NCI-H446 treated with DMSO at 0.1 percent for 48 hours (cell line): ENCODE results near the gene CD14.
"Not testable (repeated sequence)": the region's sequence is repeated elsewhere in the genome, so short reads cannot be mapped to it uniquely, and the experiment has no call there.

ENCODE experiments used
- DNase-seq: peaks from one replicate; lab custom pipeline; 2025; lab: John Stamatoyannopoulos, UW

The CD14 gene

DNA sequence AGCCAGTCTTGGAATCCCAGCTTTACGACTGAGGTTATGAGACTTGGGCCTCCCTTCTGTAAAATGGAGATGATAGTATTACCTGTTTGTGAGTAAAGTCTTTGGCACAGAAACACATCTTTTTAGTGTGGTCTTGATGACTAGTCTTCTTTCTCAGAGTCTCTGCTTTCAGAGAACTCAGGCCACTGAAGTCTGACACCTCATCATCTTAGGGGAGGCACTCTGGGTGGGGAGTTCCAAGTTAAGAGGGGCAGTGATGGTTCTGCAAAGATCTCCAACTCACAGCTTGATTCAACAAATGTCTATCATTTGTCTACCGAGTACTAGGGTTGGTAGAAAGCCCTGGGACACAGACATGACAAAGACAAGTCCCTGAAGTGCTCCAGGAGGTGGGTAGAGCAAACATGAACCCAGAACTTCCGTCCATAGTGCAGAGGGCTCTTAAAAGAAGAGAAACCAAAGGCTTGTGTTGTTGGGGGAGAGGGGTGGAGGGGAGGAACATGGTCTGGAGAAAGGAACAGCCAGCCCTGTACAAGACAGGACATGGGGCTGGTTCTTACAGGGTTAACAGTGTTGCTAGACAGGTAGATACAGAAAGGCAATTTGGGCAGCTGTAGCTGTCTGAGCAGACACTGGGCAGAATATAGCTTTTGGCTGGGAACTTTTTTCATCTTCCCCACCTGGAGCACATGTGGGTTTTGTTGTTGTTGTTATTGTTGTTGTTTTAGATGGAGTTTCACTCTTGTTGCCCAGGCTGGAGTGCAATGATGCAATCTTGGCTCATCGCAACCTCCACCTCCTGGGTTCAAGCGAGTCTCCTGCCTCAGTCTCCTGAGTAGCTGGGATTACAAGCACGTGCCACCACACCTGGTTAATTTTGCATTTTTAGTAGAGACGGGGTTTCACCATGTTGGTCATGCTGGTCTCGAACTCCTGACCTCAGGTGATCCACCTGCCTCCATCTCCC lies 2.6 kb upstream of the CD14 start:
- no peak for DNase-seq

GRCh38 chr5:140634103-140634502 lies 1.1 kb upstream of the CD14 start:
- no peak for DNase-seq

DNA sequence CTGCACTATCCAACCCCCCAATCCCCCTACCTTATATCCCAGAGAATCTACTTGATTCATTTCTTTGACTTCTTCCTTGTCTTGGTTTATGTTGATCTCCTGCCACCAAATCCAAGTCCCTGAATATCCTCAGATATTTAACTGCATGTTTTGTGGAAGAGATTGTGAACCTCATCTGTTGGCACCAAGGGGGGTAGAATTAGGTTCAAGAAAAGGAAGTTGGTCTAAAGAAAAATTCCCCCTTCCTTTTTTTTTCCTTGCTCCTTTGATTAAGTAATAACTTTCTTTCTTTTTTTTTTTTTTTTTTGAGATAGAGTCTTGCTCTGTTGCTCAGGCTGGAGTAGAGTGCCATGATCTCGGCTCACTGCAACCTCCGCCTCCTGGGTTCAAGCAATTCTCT lies 526 bp upstream of the CD14 start:
- no peak for DNase-seq

- DNase-seq, result no peak
Measured at GRCh38 chr5:140632366-140633020, 482 bp downstream of the CD14 start.

DNA sequence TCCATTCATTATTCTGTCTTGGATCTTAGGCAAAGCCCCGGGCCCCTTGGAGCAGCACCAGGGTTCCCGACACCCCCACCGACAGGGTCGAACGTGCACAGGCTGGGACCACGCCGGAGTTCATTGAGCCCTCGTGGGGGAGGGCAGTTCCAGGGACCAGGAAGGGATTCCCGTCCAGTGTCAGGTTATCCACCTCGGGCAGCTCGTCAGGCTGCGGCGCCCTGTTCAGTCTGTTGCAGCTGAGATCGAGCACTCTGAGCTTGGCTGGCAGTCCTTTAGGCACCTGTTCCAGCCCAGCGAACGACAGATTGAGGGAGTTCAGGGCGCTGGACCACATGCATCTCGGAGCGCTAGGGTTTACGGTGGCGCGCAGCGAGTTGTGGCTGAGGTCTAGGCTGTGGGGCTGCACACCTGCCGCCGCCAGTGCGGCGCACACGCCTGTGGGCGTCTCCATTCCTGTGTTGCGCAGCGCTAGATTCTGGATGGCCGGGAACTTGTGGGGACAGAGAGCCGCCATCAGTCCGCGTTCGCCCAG lies 1.1 kb downstream of the CD14 start:
- DNase-seq, result no peak

GRCh38 chr5:140631036-140631417 lies 1.9 kb downstream of the CD14 start:
- DNase-seq, result no peak

DNA sequence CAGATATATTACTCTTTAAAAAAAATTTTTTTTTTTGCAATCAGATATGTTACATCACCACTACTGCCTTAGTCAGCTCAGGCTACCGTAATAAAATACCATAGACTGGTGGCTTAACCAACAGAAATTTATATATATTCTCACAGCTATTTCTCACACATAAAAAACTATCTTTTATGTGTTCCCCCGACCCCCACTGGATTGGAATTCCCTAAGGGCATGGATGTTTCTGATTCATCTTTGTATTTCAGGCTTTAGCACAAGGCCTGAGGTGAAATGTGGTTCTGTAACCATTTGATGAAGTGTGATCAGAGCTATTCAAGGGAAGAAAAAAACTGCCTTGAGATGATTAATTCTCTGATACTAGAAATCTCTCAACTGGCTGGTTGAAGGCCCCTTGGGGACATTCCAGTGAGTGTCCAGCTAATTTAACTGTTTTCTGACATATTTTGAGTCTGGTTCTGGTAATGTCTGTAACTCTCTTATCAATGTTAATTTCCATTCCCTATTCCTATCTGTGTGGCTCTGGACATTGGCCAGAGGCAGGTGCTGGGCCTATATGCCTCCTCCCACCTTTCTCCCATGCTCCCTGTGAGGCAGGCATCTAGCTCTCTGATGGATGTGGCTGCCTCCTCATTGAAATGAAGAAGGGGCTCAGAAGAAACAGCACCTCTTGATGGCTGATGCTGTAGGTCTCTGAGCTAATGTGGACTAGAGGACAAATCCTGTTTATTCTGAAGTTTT lies 2.5 kb downstream of the CD14 start:
- no peak for DNase-seq

GRCh38 chr5:140628711-140629110 lies 4.3 kb downstream of the CD14 start:
- DNase-seq, result no peak

GRCh38 chr5:140627972-140628371 lies 5.0 kb downstream of the CD14 start:
- DNase-seq, result no peak

GRCh38 chr5:140624886-140625285 lies 8.1 kb downstream of the CD14 start:
- not testable (repeated sequence) for DNase-seq

DNA sequence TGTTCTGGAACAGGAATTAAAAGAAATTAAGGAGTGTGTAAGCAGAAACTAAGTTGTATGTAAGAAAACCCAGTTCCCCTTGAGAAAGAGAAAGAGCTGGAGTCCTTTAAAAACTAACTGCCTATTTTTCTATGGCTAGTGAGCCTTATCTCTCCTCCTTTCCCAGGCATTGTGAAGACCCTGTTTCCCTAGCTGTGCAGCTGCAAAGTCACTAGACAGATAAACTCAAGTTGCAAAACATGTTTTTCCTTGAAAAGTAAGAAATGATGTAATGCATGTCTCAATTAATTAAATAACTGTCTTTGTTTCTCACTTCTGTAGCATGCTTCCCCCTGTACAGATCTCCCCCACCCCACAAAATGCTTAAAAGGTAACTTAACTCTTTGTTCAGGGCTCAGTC lies 9.9 kb downstream of the CD14 start:
- not testable (repeated sequence) for DNase-seq

- DNase-seq, result no peak
Measured at GRCh38 chr5:140622301-140622700, 10.7 kb downstream of the CD14 start.

DNA sequence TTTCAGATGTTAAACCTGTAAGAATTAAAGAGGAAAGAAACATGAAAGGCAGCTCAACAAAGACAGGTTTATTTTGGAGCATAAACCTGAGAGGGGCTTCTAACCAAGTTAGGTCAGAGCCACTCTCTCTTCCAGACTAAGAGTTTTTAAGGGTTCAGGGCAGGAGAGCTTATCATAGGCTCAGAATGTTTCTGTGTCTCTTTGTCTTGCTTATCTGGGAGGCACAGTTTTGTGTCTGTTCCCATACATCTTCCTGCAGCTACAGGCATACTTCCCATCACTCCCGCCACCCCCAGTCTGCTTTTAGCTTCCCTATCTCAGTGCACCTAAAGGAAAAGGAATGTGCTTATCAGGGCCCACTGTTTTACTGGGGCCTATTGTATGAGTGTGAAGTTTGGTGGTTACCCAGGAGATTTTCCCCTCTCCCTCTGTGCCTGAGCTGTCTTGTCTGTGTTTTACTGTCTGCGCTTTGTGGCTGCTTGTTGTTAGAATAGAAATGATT lies 21.9 kb downstream of the CD14 start:
- no peak for DNase-seq

DNA sequence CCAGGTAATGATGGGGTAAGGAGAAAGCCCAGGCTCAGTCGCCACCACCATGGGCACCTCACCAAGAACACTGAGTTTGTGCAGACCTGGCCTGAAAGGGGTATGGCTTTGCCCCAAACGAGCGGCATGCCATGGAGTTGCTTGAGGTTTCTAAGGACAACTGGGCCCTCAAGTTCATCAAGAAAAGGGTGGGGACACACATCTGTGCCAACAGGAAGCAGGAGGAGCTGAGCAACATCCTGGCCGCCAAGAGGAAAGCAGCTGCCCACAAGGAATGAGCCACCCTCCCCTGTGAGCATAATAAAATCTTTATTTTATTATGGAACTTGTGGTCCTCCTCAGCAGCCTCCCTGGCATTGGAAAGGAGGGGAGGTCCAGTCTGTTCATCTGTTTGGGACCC lies 23.8 kb downstream of the CD14 start:
- no peak for DNase-seq

DNA sequence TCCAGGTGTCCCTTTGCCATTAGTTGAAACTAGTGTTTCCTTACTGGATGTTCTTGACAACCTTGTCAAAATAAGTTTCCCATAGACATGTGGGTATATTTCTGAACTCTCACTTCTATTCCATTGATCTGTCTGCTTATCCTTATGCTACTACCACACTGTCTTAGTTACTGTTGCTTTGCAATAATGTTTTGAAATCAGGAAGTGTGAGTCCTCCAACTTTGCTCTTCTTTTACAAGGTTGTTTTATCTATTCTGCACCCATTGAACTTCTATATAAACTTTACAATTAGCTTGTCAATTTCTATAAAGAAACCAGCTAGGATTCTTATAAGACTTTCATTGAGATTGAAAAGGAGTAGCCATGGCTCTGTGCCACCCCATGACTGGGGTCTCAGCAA lies 24.3 kb downstream of the CD14 start:
- no peak for DNase-seq

DNA sequence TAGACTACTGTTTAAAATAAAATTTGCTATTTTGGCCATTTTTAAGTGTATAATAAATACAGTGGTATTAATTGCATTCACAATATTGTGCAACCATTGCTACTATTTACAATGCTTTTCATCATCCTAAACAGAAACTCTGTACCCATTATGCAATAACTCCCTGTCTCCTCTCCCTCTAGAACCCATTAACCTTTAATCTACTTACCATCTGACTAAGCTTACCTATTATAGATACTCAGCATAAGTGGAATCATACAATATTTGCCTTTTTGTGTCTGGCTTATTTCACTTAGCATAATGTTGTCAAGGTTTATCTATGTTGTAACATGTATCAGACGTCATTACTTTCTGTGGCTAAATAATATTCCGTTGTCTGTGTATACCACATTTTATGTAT lies 25.9 kb downstream of the CD14 start:
- DNase-seq, result no peak

DNA sequence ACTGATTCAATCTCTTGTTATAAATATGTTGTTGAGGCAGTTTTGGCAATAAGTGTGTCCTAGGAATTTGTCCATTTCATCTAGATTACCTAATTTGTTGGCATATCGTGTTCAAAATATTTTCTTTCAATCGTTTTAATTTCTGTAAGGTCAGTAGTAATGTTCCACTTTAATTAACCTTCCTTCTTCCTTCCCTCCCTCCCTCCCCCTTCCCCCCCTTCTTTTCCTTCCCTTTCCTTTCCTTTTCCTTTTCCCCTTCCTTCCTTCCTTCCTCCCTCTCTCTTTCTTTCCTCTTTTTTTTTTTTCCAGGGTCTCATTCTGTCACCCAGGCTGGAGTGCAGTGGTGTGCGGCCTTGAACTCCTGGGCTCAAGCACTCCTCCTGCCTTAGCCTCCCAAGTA lies 27.1 kb downstream of the CD14 start:
- no peak for DNase-seq

- no peak for DNase-seq
Measured at GRCh38 chr5:140603734-140604133, 29.2 kb downstream of the CD14 start.

GRCh38 chr5:140603446-140603698 lies 29.6 kb downstream of the CD14 start:
- DNase-seq, result not testable (repeated sequence)

DNA sequence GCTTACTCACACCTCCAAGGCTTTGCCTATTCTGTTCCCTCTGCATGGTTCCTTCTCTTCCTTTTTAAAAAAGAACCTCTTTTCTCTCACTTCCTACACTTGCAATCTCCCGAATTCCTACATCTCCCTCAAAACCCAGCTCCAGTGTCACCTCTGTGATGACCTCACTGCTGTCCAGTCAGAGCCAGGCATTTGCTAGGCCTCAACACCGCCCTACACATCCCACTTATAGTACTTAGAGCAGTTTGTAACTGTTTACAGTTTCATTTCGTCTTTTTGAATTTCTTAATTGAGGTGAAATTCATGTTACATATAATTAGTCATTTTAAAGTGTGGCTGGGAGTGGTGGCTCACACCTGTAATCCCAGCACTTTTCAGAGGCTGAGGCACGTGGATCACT lies 30.8 kb downstream of the CD14 start:
- no peak for DNase-seq

DNA sequence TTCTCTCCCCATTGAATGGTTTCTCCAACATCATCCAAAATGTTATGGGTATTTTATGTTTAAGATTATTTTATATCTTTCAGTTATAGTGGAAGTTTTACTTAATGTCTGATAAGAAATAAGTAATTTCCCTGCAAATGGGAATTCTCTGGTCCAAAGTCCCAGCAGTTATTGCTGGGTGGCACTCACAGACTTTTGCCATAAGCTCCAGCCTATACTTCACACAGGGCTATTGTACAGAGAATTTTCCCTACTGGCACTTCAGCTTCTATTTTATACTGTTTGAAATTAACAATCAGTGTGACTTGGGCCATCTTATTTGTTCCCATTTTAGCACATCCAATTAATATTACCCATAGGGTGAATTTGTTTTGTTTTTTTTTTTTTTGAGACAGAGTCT lies 32.9 kb downstream of the CD14 start:
- DNase-seq, result no peak

- DNase-seq, result no peak
Measured at GRCh38 chr5:140598836-140599235, 34.1 kb downstream of the CD14 start.

DNA sequence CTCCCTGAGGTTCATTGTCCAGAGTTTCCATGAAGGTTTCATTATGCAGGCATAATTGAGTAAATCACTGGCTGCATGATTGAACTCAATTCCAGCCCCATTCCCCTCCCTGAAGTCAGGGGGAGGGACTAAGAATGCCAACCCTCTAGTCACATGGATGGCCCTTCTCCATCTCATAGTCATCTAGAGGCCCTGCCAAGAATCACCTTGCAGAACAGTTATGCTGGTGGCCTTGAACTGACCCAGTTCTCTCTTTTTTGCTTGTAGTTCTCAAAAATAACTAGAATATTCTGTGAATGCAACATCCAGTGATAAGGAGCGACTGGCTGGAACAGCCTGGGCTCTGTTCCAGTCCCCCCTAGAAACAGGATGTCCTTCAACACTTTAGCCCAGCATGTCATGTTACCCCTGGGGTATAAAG lies 36.6 kb downstream of the CD14 start:
- no peak for DNase-seq
